GM12891 (cell line): ENCODE measurements around the gene DEPDC7.

Experiments
- POLR2A ChIP-seq: IDR thresholded peaks from 2 replicates; pipeline ENCODE4 v1.6.1; 2011; ENCODE audit warnings: low read depth, low read length, control low read depth
- POLR2AphosphoS5 ChIP-seq: IDR thresholded peaks from 2 replicates; pipeline ENCODE4 v1.6.1; 2011; ENCODE audit warnings: low read depth, low read length, control low read depth
- POU2F2 ChIP-seq: IDR thresholded peaks from 2 replicates; pipeline ENCODE4 v1.6.1; 2011; ENCODE audit warnings: low read depth, mild to moderate bottlenecking, control low read depth, low read length, moderate library complexity
- SPI1 ChIP-seq: IDR thresholded peaks from 2 replicates; pipeline ENCODE4 v1.6.1; 2011; ENCODE audit warnings: low read depth, low read length, control low read depth
- TAF1 ChIP-seq: IDR thresholded peaks from 2 replicates; pipeline ENCODE4 v1.6.1; 2011; ENCODE audit warnings: low read depth, low read length, control low read depth

DNA sequence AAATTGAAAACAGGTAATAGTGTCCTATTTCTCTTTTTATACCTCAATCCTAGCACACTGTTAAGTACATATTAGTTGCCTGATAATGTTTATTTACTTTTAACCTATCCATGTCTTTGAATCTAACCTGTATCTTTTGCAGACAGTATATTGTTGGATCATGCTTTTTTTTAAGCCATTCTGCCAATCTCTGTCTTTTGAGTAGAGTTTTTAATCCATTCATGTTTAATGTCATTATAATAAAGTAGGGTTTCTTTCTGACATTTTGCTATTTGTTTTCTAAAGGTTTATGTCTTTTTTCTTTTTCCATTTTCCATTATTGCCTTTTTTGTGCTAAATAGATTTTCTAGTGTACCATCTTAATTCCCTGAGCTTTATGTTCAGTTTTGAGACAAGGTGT is 23.8 kb upstream of the DEPDC7 start:
- TF ChIP-seq POLR2A, result no peak
- TF ChIP-seq SPI1, result no peak
- no peak for TF ChIP-seq POLR2AphosphoS5
- TF ChIP-seq POU2F2, result no peak
- no peak for TF ChIP-seq TAF1
